GM19023 (cell line): ENCODE measurements around the gene SPPL2B.
"Not testable (repeated sequence)": the region's sequence is repeated elsewhere in the genome, so short reads cannot be mapped to it uniquely, and the experiment has no call there.

Source experiments
- ATAC-seq: cut with Tn5 transposase; IDR thresholded peaks from one replicate; pipeline ENCODE4 v1.9.1; 2021; ENCODE audit warnings: mild to moderate bottlenecking, moderate library complexity; ENCODE audit not compliant: unreplicated experiment

SPPL2B gene

GRCh38 chr19:2336528-2337328 lies 8.2 kb downstream of the SPPL2B start:
- ATAC-seq = no peak

DNA sequence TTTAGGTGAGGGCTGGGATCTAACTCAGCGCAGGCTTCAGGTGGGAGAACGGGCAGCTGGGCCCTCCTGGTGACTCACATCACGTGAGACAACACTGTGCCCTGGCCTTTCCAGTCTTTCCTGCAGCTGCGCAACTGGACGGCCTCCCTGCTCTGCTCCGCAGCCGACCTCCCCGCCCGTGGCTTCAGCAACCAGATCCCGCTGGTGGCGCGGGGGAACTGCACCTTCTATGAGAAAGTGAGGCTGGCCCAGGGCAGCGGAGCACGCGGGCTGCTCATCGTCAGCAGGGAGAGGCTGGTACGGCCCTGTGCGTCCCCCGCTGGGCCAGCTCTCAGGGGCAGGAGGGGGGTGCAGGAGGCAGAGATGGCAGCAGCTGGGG lies 8.8 kb downstream of the SPPL2B start:
- ATAC-seq = no peak

- ATAC-seq = no peak
Measured at GRCh38 chr19:2338055-2338615, 9.7 kb downstream of the SPPL2B start.

GRCh38 chr19:2338751-2339643 lies 10.5 kb downstream of the SPPL2B start:
- no peak for ATAC-seq

GRCh38 chr19:2339644-2340310 lies 11.3 kb downstream of the SPPL2B start:
- no peak for ATAC-seq

- no peak for ATAC-seq
Measured at GRCh38 chr19:2340496-2341243, 12.2 kb downstream of the SPPL2B start.

- no peak for ATAC-seq
Measured at GRCh38 chr19:2341244-2341751, 12.8 kb downstream of the SPPL2B start.

DNA sequence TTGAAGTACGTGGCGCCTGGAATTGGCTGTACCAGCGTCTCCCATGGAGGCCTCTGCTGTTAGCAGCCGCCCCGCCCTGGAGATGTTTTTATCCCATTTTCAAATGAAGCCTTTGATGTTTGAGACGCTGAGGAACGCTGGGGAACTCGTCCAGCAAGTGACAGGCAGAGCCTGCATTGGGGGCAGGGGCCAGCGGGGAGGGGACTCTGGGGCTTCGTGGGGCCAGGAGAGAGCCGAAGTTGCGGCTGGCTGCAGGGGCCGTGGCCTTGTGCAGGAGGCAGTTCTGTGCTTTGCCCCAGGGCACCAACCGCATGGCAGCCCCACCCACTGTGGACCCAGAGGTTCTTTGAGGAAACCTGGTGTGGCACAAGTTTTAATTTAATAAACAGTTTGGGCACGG lies 13.5 kb downstream of the SPPL2B start:
- ATAC-seq = no peak

- no peak for ATAC-seq
Measured at GRCh38 chr19:2342656-2343288, 14.3 kb downstream of the SPPL2B start.

GRCh38 chr19:2343289-2343982 lies 15.0 kb downstream of the SPPL2B start:
- ATAC-seq = no peak

- no peak for ATAC-seq
Measured at GRCh38 chr19:2344381-2344870, 15.9 kb downstream of the SPPL2B start.

DNA sequence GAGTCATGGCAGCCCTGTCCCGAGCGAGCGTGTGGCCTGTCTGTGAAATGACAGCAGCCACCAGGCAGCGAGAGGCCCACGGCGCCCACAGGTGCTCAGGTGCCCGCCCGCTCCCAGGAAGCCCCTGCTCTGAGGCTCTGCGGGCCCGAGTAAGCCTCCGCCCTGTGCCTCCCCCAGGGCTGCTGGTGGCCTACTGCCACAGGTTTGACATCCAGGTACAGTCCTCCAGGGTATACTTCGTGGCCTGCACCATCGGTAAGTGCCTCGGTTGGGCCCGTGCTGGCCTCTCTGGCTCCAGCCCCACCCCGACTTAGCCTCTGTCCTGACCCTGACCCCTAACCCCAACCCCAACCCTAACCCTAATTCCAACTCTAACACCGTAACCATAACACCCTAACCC lies 16.6 kb downstream of the SPPL2B start:
- ATAC-seq = no peak

GRCh38 chr19:2345794-2346663 lies 17.5 kb downstream of the SPPL2B start:
- no peak for ATAC-seq

DNA sequence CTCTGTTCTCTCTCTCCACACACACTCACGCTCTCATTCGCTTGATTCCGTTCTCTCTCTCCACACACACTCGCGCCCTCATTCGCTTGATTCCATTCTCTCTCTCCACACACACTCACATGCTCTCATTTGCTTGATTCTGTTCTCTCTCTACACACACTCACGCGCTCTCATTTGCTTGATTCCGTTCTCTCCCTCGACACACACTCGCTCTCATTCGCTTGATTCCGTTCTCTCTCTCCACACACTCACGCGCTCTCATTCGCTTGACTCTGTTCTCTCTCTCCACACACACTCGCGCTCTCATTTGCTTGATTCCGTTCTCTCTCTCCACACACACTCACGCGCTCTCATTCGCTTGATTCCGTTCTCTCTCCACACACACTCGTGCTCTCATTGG lies 21.3 kb downstream of the SPPL2B start:
- ATAC-seq = not testable (repeated sequence)

GRCh38 chr19:2350656-2351055 lies 22.2 kb downstream of the SPPL2B start:
- ATAC-seq = no peak

GRCh38 chr19:2351591-2351990 lies 23.1 kb downstream of the SPPL2B start:
- no peak for ATAC-seq

DNA sequence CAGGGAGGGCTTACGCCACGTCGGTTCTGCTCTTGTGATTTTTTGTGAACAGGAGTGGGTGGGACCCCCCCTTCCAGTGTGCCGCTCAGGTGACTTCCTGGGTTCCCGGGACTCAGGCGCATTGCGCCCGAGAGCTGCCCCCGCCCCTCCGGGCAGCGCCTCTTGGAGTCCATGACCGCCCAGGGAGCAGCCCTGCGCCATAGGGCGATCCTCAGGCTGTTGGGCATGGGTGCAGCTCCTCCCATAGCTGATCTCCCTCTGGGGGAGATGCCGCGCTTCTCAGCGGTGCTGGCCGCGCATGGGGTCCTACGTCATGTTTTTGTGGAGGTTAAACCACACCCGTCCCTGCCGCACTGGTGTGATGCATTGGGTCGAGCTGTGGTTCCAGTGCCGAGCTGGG lies 23.6 kb downstream of the SPPL2B start:
- ATAC-seq = no peak
